ENCODE results near the gene PLD1. TPM values are rescaled to one million over a fixed set of nuclear protein-coding genes. Genes with fewer than 3 reads are reported as not detected.

Gene PLD1
- total RNA-seq, 1 donor from 2014 or later: not detected

DNA sequence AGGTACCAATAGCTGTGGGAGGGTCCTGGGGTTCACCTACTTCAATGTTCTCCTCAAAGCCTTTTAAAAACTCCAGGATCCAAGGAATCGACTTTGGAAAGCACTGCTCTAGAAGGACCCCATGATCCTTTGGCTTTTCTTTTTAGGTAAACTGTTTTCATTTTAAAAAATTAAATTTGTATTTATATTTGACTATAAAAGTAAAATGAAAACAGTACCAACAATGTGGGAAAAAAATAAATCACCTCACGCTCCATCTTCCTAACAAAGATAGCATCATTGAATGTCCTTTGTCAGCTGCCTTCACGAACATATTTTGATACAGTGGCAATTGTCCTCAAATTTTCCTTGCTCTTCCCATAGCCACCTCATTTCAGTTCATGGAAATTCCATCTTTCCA is 127.5 kb downstream of the PLD1 start:
- ChIA-PET POLR2A (no interaction called here), CTCF (no interaction called here)
- no peak for DNase-seq
- H3K9me3 Mint-ChIP-seq: no peaks in the 10 kb centered on the region
- intact Hi-C loops (cut with micrococcal nuclease): no loop called here
- no peak for ATAC-seq (ENCODE audit: low read depth)
- no peak overlapping the region for H3K27ac Mint-ChIP-seq
- peaks cover 2% of the 10 kb centered on the region for H3K27me3 Mint-ChIP-seq
- H3K4me3 Mint-ChIP-seq: no peak overlapping the region
- H3K36me3 Mint-ChIP-seq (ENCODE audit: low read depth): no peaks in the 10 kb centered on the region
- H3K4me1 Mint-ChIP-seq: no peaks in the 10 kb centered on the region
- TF ChIP-seq, protein P1, sequence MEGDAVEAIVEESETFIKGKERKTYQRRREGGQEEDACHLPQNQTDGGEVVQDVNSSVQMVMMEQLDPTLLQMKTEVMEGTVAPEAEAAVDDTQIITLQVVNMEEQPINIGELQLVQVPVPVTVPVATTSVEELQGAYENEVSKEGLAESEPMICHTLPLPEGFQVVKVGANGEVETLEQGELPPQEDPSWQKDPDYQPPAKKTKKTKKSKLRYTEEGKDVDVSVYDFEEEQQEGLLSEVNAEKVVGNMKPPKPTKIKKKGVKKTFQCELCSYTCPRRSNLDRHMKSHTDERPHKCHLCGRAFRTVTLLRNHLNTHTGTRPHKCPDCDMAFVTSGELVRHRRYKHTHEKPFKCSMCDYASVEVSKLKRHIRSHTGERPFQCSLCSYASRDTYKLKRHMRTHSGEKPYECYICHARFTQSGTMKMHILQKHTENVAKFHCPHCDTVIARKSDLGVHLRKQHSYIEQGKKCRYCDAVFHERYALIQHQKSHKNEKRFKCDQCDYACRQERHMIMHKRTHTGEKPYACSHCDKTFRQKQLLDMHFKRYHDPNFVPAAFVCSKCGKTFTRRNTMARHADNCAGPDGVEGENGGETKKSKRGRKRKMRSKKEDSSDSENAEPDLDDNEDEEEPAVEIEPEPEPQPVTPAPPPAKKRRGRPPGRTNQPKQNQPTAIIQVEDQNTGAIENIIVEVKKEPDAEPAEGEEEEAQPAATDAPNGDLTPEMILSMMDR (IDR thresholded peaks at IDR 0.05): no peak

DNA sequence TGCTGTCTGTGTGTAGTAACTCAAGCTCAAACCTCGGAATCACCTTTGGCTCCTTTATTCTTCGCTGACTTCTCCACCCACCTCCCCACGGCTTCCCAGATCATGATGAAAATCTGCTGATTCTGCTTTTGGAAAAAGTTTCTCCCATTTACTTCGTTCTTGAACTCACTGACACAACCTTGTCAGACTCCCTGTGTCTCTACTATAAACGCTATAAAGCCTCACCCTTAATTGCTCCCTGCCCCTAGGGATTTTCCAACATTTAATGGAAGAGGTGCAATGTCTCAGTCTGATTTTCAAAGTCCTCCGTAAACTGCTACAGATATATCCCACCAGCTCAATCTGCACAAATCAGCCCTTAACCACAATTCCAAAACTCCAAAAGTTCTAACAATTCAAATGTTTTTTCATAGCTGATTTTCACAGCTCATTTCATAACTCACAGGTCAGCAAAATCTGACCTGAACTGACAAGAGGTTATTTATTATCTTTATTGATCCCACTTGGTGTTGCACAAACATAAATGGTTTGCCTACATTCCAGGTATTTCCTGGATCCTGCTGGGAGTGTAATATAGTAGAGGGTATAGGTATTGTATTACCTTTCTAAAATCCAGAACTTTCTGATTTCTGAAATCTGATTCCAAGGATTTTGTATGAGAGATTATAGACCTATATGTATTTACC is 129.4 kb downstream of the PLD1 start:
- intact Hi-C loops (cut with micrococcal nuclease): no loop called here
- no peak for ATAC-seq (ENCODE audit: low read depth)
- Mint-ChIP-seq H3K4me1 (no peaks in the 10 kb centered on the region), H3K36me3 (ENCODE audit: low read depth) (no peaks in the 10 kb centered on the region), H3K9me3 (no peaks in the 10 kb centered on the region), H3K27ac (no peak overlapping the region), H3K4me3 (no peak overlapping the region), H3K27me3 (peaks cover 2% of the 10 kb centered on the region)
- TF ChIP-seq, protein P1 (IDR thresholded peaks at IDR 0.05): no peak
- no peak for DNase-seq
- CTCF ChIA-PET: no interaction called here
- POLR2A ChIA-PET: no interaction called here

DNA sequence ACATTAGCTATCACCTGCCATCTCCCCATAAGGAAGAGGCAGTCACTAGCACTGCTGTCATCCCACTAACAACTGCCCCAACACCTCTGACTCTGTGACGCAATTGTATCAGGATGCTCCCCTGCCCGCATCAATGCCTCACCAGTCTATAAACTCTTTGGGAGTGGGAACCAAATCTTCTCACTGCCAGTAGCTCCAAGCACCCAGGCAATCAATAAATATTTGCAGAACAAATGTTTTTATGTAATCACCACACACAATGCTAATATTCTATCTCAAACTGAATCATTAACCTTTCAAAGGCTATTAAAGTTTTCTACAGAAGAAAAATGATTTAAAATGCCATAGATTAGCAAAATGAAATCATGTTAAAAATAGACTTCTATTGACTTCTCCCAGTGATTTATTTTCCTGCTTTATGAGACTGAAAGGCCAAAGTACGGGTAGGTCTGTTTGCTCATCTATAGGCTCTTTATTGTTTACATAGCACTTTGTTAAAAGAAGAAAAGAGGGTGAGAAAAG is 131.3 kb downstream of the PLD1 start:
- intact Hi-C loops (cut with micrococcal nuclease): no loop called here
- ChIA-PET POLR2A (no interaction called here), CTCF (no interaction called here)
- no peak overlapping the region for H3K27ac Mint-ChIP-seq
- no peaks in the 10 kb centered on the region for H3K4me1 Mint-ChIP-seq
- ATAC-seq (ENCODE audit: low read depth) (no peak), DNase-seq (no peak)
- H3K27me3 Mint-ChIP-seq: peaks cover 2% of the 10 kb centered on the region
- no peaks in the 10 kb centered on the region for H3K9me3 Mint-ChIP-seq
- TF ChIP-seq, protein P1 (IDR thresholded peaks at IDR 0.05): no peak
- no peaks in the 10 kb centered on the region for H3K36me3 Mint-ChIP-seq (ENCODE audit: low read depth)
- H3K4me3 Mint-ChIP-seq: no peak overlapping the region

DNA sequence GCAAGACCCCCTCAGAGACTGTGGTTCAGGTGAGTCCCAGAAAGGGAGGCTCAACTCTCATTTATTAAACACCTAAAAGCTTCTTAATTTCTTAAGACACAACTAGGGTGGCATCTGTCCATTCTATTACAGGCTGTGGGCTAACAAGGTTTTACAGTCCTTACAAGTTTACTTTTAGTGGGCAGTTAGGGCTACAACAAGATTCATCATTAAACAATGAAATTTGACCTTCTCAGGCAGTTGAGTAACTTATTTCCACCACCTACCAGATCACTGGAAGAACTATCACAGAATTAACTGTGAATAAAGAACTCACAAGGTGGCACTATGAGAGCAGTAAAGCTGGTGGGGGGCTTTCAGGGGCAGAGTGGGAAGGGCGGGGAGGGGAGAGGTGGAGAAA is 132.6 kb downstream of the PLD1 start:
- TF ChIP-seq, protein P1 (IDR thresholded peaks at IDR 0.05): no peak
- no peaks in the 10 kb centered on the region for H3K4me1 Mint-ChIP-seq
- H3K27ac Mint-ChIP-seq: no peak overlapping the region
- DNase-seq (no peak), ATAC-seq (ENCODE audit: low read depth) (no peak)
- intact Hi-C loops (cut with micrococcal nuclease): no loop called here
- H3K36me3 Mint-ChIP-seq (ENCODE audit: low read depth): no peaks in the 10 kb centered on the region
- POLR2A ChIA-PET: no interaction called here
- CTCF ChIA-PET: no interaction called here
- H3K27me3 Mint-ChIP-seq: peaks cover 2% of the 10 kb centered on the region
- no peaks in the 10 kb centered on the region for H3K9me3 Mint-ChIP-seq
- H3K4me3 Mint-ChIP-seq: no peak overlapping the region

DNA sequence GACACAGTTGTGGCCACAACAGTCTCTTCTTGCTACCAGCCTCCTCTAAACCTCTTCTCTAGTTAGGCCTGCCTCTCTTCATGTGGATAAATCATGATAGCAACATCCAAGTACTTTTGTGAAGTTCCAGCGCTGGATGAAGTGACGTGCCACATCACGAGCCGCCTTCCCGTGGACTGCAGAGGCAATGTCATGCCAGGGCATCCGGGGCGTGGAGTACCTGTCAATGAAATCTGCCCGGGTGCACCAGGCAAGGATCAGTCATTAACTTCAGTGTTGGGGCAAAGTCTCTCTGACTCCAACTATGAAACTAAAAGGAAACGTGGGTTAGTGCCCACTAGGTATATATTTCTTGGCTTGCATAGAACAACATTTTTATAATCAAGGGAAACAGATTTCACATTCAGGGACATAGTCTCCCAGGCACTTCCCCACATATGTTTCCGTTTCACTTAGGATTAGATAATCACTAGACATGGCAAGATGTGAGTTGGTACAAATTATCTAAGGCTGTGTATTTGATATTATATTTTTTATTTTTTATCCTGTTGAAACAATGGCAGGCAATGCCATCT is 133.6 kb downstream of the PLD1 start:
- Mint-ChIP-seq H3K36me3 (ENCODE audit: low read depth) (no peaks in the 10 kb centered on the region), H3K4me3 (no peak overlapping the region), H3K27me3 (peaks cover 2% of the 10 kb centered on the region), H3K9me3 (no peaks in the 10 kb centered on the region), H3K27ac (no peak overlapping the region), H3K4me1 (no peaks in the 10 kb centered on the region)
- ChIA-PET POLR2A (no interaction called here), CTCF (no interaction called here)
- no peak for DNase-seq
- no peak for ATAC-seq (ENCODE audit: low read depth)
- intact Hi-C loops (cut with micrococcal nuclease): no loop called here
- TF ChIP-seq, protein P1 (IDR thresholded peaks at IDR 0.05): no peak

Data from activated B cell treated with CpG ODN at 0.5 μM for 24 hours (primary cell).